Measurements from ENCODE around the gene PFDN1. TPM values are rescaled to one million over a fixed set of nuclear protein-coding genes. Genes with fewer than 3 reads are reported as not detected.
"Not testable (repeated sequence)": the region's sequence is repeated elsewhere in the genome, so short reads cannot be mapped to it uniquely, and the experiment has no call there.

Gene PFDN1
- total and polyA plus RNA-seq, 11 donors: 53.8 to 140 (median 75.0) TPM

- Histone ChIP-seq H3K36me3 (peaks cover 0 to 15% (median 0%) of the 10 kb centered on the region in 9 donors), H3K4me3 (no peak overlapping the region), H3K4me1 (peaks cover 0 to 42% (median 19%) of the 10 kb centered on the region in 12 donors), H3K27ac (no peak overlapping the region), H3K9me3 (no peaks in the 10 kb centered on the region), H3K27me3 (no peaks in the 10 kb centered on the region)
- DNase-seq: no peak
- WGBS, 4 donors: 69 to 100% (median 80%) methylated on average over 4 of the region's 4 CpGs
- no peak for ATAC-seq
- TF ChIP-seq CTCF (IDR thresholded peaks at IDR 0.05) (no peak), POLR2A (IDR thresholded peaks at IDR 0.05) (no peak)
- intact Hi-C loops (cut with DNase I): no loop called here
These were observed 100.8 kb downstream of the PFDN1 start for GRCh38 chr5:140202078-140202477.

GRCh38 chr5:140198915-140199314, 104.0 kb downstream of the PFDN1 start:
- intact Hi-C loops (cut with DNase I); ATAC-seq; H3K4me3 ChIP-seq; H3K9me3 ChIP-seq; H3K27ac ChIP-seq; DNase-seq; H3K27me3 ChIP-seq: not testable (repeated sequence)
- WGBS, 4 donors: 94 to 97% (median 95%) methylated on average over 1 of the region's 1 CpG
- Histone ChIP-seq H3K4me1 (peaks cover 0 to 27% (median 12%) of the 10 kb centered on the region in 12 donors), H3K36me3 (peaks cover 0 to 35% (median 5%) of the 10 kb centered on the region in 9 donors)

- 95 to 100% (median 96%) methylated on average over 2 of the region's 2 CpGs for WGBS, 4 donors
- peaks cover 0 to 30% (median 8%) of the 10 kb centered on the region in 12 donors for H3K4me1 ChIP-seq
- H3K36me3 ChIP-seq: peaks cover 0 to 35% (median 5%) of the 10 kb centered on the region in 9 donors
- intact Hi-C loops (cut with DNase I): no loop called here
- ATAC-seq (no peak), DNase-seq (no peak)
- no peaks in the 10 kb centered on the region for H3K9me3 ChIP-seq
- no peaks in the 10 kb centered on the region for H3K27me3 ChIP-seq
- TF ChIP-seq CTCF (IDR thresholded peaks at IDR 0.05): no peak
- TF ChIP-seq POLR2A (IDR thresholded peaks at IDR 0.05): no peak
- no peak overlapping the region for H3K4me3 ChIP-seq
- H3K27ac ChIP-seq: no peak overlapping the region
These were observed 105.9 kb downstream of the PFDN1 start for GRCh38 chr5:140197023-140197422.

GRCh38 chr5:140196115-140196814, 106.6 kb downstream of the PFDN1 start:
- Histone ChIP-seq H3K4me3 (no peak overlapping the region), H3K36me3 (peaks cover 0 to 35% (median 5%) of the 10 kb centered on the region in 9 donors), H3K4me1 (peaks cover 0 to 36% (median 15%) of the 10 kb centered on the region in 12 donors), H3K27me3 (no peaks in the 10 kb centered on the region), H3K27ac (no peak overlapping the region), H3K9me3 (no peaks in the 10 kb centered on the region)
- ATAC-seq (no peak), DNase-seq (no peak)
- TF ChIP-seq CTCF (IDR thresholded peaks at IDR 0.05): no peak
- no peak for TF ChIP-seq POLR2A (IDR thresholded peaks at IDR 0.05)
- 37 to 55% (median 40%) methylated on average over 2 of the region's 2 CpGs for WGBS, 4 donors
- intact Hi-C loops (cut with DNase I): no loop called here

Other genes with a start within 250 kb of the PFDN1 start
- gene PURA, start 189.0 kb downstream of the PFDN1 start, total RNA-seq: 10 to 100 TPM; 18.9 to 30.9 (median 20.3) TPM
- 1 to 10 TPM; 5.6 to 7.4 TPM for gene PURA, start 189.0 kb downstream of the PFDN1 start, polyA plus RNA-seq
- gene IGIP, start 177.2 kb downstream of the PFDN1 start, total RNA-seq: 10 to 100 TPM in 7 of 9 donors, 1 to 10 TPM in 2; 9.8 to 18.3 (median 10.6) TPM
- 1 to 10 TPM; 5.8 to 6.9 TPM for gene IGIP, start 177.2 kb downstream of the PFDN1 start, polyA plus RNA-seq
- 100 to 1,000 TPM in 3 of 9 donors, 10 to 100 TPM in 6; 58.1 to 222 (median 94.5) TPM for gene CYSTM1, start 127.9 kb downstream of the PFDN1 start, total RNA-seq
- 100 to 1,000 TPM in 1 of 2 donors, 10 to 100 TPM in 1; 82.0 to 238 TPM for gene CYSTM1, start 127.9 kb downstream of the PFDN1 start, polyA plus RNA-seq
- 10 to 100 TPM; 23.6 to 60.1 (median 34.9) TPM for gene HBEGF, start 43.5 kb upstream of the PFDN1 start, total RNA-seq
- 10 to 100 TPM; 18.2 to 50.7 TPM for gene HBEGF, start 43.5 kb upstream of the PFDN1 start, polyA plus RNA-seq
- under 1 TPM in 4 of 9 donors, not detected in 5; 0.08 to 0.20 (median 0.15) TPM for gene SLC4A9, start 57.1 kb upstream of the PFDN1 start, total RNA-seq
- under 1 TPM in 1 of 2 donors, not detected in 1; 0.08 TPM for gene SLC4A9, start 57.1 kb upstream of the PFDN1 start, polyA plus RNA-seq
- gene ANKHD1, start 98.7 kb upstream of the PFDN1 start, total RNA-seq: 10 to 100 TPM; 49.5 to 78.8 (median 63.6) TPM
- gene ANKHD1, start 98.7 kb upstream of the PFDN1 start, polyA plus RNA-seq: 10 to 100 TPM; 41.4 to 48.3 TPM
- gene EIF4EBP3, start 244.6 kb upstream of the PFDN1 start, total RNA-seq: 10 to 100 TPM in 6 of 9 donors, 1 to 10 TPM in 3; 4.7 to 34.9 (median 14.6) TPM
- 10 to 100 TPM in 1 of 2 donors, 1 to 10 TPM in 1; 8.5 to 33.3 TPM for gene EIF4EBP3, start 244.6 kb upstream of the PFDN1 start, polyA plus RNA-seq